Measurements from ENCODE around the gene NDUFS4.
"Not testable (repeated sequence)": the region's sequence is repeated elsewhere in the genome, so short reads cannot be mapped to it uniquely, and the experiment has no call there.

The NDUFS4 gene

GRCh38 chr5:53607886-53608285 lies 47.4 kb downstream of the NDUFS4 start:
- H2AFZ ChIP-seq (ENCODE audit: low read depth, low read length, severe bottlenecking): no peak overlapping the region
- no peaks in the 10 kb centered on the region for H3K9me3 ChIP-seq (ENCODE audit: insufficient read depth, low read length)
- no peaks in the 10 kb centered on the region for H3F3A ChIP-seq (ENCODE audit: insufficient read depth)
- H3K36me3 ChIP-seq (ENCODE audit: low read length): no peaks in the 10 kb centered on the region; the same call in 1 of the 2 replicates
- H3K4me2 ChIP-seq (ENCODE audit: low read depth, low read length, poor library complexity, severe bottlenecking): no peak overlapping the region
- H3K9me2 ChIP-seq (replicated peaks; ENCODE audit: insufficient read depth, low read length): no peaks in the 10 kb centered on the region
- no peak overlapping the region for H3K4me3 ChIP-seq (ENCODE audit: insufficient read depth, low read length, poor library complexity, severe bottlenecking)
- H3K79me2 ChIP-seq (ENCODE audit: insufficient read depth, low read length): no peaks in the 10 kb centered on the region
- H3K9ac ChIP-seq (ENCODE audit: low read length): no peak overlapping the region
- no peak overlapping the region for H3K27ac ChIP-seq (ENCODE audit: low read depth, low read length)
- no peaks in the 10 kb centered on the region for H3K27me3 ChIP-seq (ENCODE audit: low read length)
- H4K20me1 ChIP-seq (ENCODE audit: low read depth, low read length): no peaks in the 10 kb centered on the region
- TF ChIP-seq EZH2phosphoT487 (conservative IDR thresholded peaks at IDR 0.05; ENCODE audit: low read length): no peak

GRCh38 chr5:53608897-53609296 lies 48.5 kb downstream of the NDUFS4 start:
- H3K27ac ChIP-seq (ENCODE audit: low read depth, low read length); H3K4me3 ChIP-seq (ENCODE audit: insufficient read depth, low read length, poor library complexity, severe bottlenecking); H2AFZ ChIP-seq (ENCODE audit: low read depth, low read length, severe bottlenecking); H3K9me2 ChIP-seq (replicated peaks; ENCODE audit: insufficient read depth, low read length); H3F3A ChIP-seq (ENCODE audit: insufficient read depth); H3K4me2 ChIP-seq (ENCODE audit: low read depth, low read length, poor library complexity, severe bottlenecking); H3K9ac ChIP-seq (ENCODE audit: low read length); H3K27me3 ChIP-seq (ENCODE audit: low read length); H3K36me3 ChIP-seq (ENCODE audit: low read length); H3K79me2 ChIP-seq (ENCODE audit: insufficient read depth, low read length); H4K20me1 ChIP-seq (ENCODE audit: low read depth, low read length); H3K9me3 ChIP-seq (ENCODE audit: insufficient read depth, low read length): not testable (repeated sequence)

- 0 out of 2 replicates have a peak, but pooled peaks cover 3% of the 10 kb centered on the region for H3K79me2 ChIP-seq (ENCODE audit: insufficient read depth, low read length)
- H3K27ac ChIP-seq (ENCODE audit: low read depth, low read length): no peak overlapping the region; the same call in 1 of the 2 replicates
These were observed 52.6 kb downstream of the NDUFS4 start for GRCh38 chr5:53613061-53613460.

DNA sequence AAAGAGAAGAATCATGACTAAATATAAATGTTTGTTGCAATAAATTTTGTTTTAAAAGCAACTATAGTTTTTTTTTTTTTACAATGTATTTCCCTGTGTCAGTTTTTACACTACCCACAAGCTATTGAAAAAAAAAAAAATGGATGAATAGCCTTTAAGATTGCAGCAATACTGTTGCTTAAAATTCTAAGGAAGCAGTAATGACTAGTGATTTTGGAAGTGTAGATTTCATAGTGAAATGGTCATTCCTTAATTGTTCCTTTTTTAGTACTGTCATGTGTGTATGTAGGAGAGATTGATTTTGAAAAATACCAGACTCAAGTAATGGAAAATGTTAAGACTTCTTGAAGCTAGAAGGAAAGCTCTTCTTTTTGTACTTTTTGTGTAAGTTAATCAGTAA lies 53.1 kb downstream of the NDUFS4 start:
- Histone ChIP-seq H3K9me3 (ENCODE audit: insufficient read depth, low read length) (no peaks in the 10 kb centered on the region), H4K20me1 (ENCODE audit: low read depth, low read length) (no peaks in the 10 kb centered on the region), H3K4me3 (ENCODE audit: insufficient read depth, low read length, poor library complexity, severe bottlenecking) (no peak overlapping the region), H3K9me2 (replicated peaks; ENCODE audit: insufficient read depth, low read length) (no peaks in the 10 kb centered on the region), H3K79me2 (ENCODE audit: insufficient read depth, low read length) (0 out of 2 replicates have a peak, but pooled peaks cover 3% of the 10 kb centered on the region), H3K9ac (ENCODE audit: low read length) (no peak overlapping the region), H3K27me3 (ENCODE audit: low read length) (no peaks in the 10 kb centered on the region), H3K27ac (ENCODE audit: low read depth, low read length) (peak overlapping the region; percentile 84; the same call in 1 of the 2 replicates), H3K36me3 (ENCODE audit: low read length) (no peaks in the 10 kb centered on the region), H3F3A (ENCODE audit: insufficient read depth) (peaks cover 11% of the 10 kb centered on the region; the same call in 1 of the 2 replicates), H2AFZ (ENCODE audit: low read depth, low read length, severe bottlenecking) (no peak overlapping the region), H3K4me2 (ENCODE audit: low read depth, low read length, poor library complexity, severe bottlenecking) (peak overlapping the region; percentile 27)
- TF ChIP-seq, protein P1, sequence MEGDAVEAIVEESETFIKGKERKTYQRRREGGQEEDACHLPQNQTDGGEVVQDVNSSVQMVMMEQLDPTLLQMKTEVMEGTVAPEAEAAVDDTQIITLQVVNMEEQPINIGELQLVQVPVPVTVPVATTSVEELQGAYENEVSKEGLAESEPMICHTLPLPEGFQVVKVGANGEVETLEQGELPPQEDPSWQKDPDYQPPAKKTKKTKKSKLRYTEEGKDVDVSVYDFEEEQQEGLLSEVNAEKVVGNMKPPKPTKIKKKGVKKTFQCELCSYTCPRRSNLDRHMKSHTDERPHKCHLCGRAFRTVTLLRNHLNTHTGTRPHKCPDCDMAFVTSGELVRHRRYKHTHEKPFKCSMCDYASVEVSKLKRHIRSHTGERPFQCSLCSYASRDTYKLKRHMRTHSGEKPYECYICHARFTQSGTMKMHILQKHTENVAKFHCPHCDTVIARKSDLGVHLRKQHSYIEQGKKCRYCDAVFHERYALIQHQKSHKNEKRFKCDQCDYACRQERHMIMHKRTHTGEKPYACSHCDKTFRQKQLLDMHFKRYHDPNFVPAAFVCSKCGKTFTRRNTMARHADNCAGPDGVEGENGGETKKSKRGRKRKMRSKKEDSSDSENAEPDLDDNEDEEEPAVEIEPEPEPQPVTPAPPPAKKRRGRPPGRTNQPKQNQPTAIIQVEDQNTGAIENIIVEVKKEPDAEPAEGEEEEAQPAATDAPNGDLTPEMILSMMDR (IDR thresholded peaks at IDR 0.05; ENCODE audit: insufficient read depth, low read length, poor library complexity, severe bottlenecking): no peak
- no peak for TF ChIP-seq EZH2phosphoT487 (conservative IDR thresholded peaks at IDR 0.05; ENCODE audit: low read length)

More at GRCh38 chr5:53613061-53613460, 52.6 kb downstream of the NDUFS4 start:
- H4K20me1 ChIP-seq (ENCODE audit: low read depth, low read length): no peaks in the 10 kb centered on the region
- no peaks in the 10 kb centered on the region for H3K27me3 ChIP-seq (ENCODE audit: low read length)
- H3K4me2 ChIP-seq (ENCODE audit: low read depth, low read length, poor library complexity, severe bottlenecking): peak overlapping the region; percentile 27
- H2AFZ ChIP-seq (ENCODE audit: low read depth, low read length, severe bottlenecking): no peak overlapping the region
- peaks cover 11% of the 10 kb centered on the region; the same call in 1 of the 2 replicates for H3F3A ChIP-seq (ENCODE audit: insufficient read depth)
- H3K4me3 ChIP-seq (ENCODE audit: insufficient read depth, low read length, poor library complexity, severe bottlenecking): no peak overlapping the region
- TF ChIP-seq, protein P1 (IDR thresholded peaks at IDR 0.05; ENCODE audit: insufficient read depth, low read length, poor library complexity, severe bottlenecking): no peak
- TF ChIP-seq EZH2phosphoT487 (conservative IDR thresholded peaks at IDR 0.05; ENCODE audit: low read length): no peak
- H3K9me2 ChIP-seq (replicated peaks; ENCODE audit: insufficient read depth, low read length): no peaks in the 10 kb centered on the region
- H3K36me3 ChIP-seq (ENCODE audit: low read length): no peaks in the 10 kb centered on the region
- no peaks in the 10 kb centered on the region for H3K9me3 ChIP-seq (ENCODE audit: insufficient read depth, low read length)
- no peak overlapping the region for H3K9ac ChIP-seq (ENCODE audit: low read length)
